ENCODE results near the gene FSHR. TPM values are rescaled to one million over a fixed set of nuclear protein-coding genes. Genes with fewer than 3 reads are reported as not detected.

Gene FSHR
- total and polyA plus RNA-seq, 2 experiments from 2014 or later = not detected

DNA sequence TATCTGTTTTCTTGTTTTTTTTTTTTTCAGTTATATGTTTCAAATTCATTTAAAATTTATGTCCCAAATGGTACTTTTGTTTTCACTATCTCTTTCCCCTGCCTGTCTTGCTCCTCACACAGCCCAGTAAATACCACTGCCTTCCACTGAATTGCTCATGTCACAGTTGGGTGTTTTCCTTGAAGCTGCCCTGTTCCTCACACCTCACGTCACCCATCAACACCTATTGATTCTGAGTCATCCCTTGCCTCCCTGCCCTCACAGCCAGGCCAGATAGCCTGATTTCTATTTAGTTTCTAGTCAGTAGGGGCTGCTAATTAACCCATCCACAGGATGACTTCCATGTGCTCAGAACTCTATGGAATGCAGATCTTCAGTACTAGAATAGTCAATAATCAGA lies 25.3 kb downstream of the FSHR start (continued):
- TF ChIP-seq, protein P1, sequence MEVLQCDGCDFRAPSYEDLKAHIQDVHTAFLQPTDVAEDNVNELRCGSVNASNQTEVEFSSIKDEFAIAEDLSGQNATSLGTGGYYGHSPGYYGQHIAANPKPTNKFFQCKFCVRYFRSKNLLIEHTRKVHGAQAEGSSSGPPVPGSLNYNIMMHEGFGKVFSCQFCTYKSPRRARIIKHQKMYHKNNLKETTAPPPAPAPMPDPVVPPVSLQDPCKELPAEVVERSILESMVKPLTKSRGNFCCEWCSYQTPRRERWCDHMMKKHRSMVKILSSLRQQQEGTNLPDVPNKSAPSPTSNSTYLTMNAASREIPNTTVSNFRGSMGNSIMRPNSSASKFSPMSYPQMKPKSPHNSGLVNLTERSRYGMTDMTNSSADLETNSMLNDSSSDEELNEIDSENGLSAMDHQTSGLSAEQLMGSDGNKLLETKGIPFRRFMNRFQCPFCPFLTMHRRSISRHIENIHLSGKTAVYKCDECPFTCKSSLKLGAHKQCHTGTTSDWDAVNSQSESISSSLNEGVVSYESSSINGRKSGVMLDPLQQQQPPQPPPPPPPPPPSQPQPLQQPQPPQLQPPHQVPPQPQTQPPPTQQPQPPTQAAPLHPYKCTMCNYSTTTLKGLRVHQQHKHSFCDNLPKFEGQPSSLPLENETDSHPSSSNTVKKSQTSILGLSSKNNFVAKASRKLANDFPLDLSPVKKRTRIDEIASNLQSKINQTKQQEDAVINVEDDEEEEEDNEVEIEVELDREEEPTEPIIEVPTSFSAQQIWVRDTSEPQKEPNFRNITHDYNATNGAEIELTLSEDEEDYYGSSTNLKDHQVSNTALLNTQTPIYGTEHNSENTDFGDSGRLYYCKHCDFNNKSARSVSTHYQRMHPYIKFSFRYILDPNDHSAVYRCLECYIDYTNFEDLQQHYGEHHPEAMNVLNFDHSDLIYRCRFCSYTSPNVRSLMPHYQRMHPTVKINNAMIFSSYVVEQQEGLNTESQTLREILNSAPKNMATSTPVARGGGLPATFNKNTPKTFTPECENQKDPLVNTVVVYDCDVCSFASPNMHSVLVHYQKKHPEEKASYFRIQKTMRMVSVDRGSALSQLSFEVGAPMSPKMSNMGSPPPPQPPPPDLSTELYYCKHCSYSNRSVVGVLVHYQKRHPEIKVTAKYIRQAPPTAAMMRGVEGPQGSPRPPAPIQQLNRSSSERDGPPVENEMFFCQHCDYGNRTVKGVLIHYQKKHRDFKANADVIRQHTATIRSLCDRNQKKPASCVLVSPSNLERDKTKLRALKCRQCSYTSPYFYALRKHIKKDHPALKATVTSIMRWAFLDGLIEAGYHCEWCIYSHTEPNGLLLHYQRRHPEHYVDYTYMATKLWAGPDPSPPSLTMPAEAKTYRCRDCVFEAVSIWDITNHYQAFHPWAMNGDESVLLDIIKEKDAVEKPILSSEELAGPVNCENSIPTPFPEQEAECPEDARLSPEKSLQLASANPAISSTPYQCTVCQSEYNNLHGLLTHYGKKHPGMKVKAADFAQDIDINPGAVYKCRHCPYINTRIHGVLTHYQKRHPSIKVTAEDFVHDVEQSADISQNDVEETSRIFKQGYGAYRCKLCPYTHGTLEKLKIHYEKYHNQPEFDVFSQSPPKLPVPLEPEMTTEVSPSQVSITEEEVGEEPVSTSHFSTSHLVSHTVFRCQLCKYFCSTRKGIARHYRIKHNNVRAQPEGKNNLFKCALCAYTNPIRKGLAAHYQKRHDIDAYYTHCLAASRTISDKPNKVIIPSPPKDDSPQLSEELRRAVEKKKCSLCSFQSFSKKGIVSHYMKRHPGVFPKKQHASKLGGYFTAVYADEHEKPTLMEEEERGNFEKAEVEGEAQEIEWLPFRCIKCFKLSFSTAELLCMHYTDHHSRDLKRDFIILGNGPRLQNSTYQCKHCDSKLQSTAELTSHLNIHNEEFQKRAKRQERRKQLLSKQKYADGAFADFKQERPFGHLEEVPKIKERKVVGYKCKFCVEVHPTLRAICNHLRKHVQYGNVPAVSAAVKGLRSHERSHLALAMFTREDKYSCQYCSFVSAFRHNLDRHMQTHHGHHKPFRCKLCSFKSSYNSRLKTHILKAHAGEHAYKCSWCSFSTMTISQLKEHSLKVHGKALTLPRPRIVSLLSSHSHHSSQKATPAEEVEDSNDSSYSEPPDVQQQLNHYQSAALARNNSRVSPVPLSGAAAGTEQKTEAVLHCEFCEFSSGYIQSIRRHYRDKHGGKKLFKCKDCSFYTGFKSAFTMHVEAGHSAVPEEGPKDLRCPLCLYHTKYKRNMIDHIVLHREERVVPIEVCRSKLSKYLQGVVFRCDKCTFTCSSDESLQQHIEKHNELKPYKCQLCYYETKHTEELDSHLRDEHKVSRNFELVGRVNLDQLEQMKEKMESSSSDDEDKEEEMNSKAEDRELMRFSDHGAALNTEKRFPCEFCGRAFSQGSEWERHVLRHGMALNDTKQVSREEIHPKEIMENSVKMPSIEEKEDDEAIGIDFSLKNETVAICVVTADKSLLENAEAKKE (CRISPR knock-in tag; IDR thresholded peaks at IDR 0.05) = no peak
- TF ChIP-seq JUNB (IDR thresholded peaks at IDR 0.05; ENCODE audit: unreplicated experiment) = no peak
- no peak for TF ChIP-seq CREB1 (CRISPR knock-in tag; IDR thresholded peaks at IDR 0.05; ENCODE audit: low read depth)
- no peak for TF ChIP-seq NANOG (IDR thresholded peaks at IDR 0.05; ENCODE audit: borderline replicate concordance)
- no peak for TF ChIP-seq POLR2AphosphoS5 (IDR thresholded peaks at IDR 0.05; ENCODE audit: low read depth)
- no peak for TF ChIP-seq ZNF331 (CRISPR knock-in tag; IDR thresholded peaks at IDR 0.05; ENCODE audit: low read depth)
- TF ChIP-seq STAT1 (IDR thresholded peaks at IDR 0.05; ENCODE audit: unreplicated experiment) = no peak
- no peak for TF ChIP-seq EZH2phosphoT487 (IDR thresholded peaks at IDR 0.05; ENCODE audit: unreplicated experiment)

DNA sequence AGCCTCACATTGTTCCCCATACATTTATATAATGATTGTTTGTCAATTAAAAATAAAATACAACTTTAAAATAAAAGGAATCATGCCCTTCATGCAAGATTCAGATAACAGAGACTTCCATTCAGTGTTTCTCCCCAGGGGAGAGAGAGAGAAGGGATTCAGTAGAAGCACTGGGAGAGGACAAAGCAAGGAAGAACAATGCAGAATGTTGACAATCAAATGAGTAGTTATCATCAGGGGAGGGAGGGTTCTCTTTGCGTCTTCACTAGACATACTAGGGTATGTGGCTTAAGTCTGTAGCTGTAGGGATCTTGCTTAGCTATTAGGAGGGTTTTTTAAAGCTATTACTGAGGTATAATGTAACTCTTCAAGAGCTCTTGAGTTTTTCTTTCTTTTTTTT lies 30.7 kb downstream of the FSHR start:
- H3K9me3 Mint-ChIP-seq = no peaks in the 10 kb centered on the region
- peaks cover 2% of the 10 kb centered on the region for H3K27me3 Mint-ChIP-seq (ENCODE audit: insufficient read depth, low read depth, poor library complexity)
- no peaks in the 10 kb centered on the region for H3K36me3 ChIP-seq (ENCODE audit: insufficient read depth)
- H3K4me2 ChIP-seq = no peak overlapping the region
- H2AFZ ChIP-seq = no peak overlapping the region
- DNase-seq (ENCODE audit: low spot score) = no peak
- no peaks in the 10 kb centered on the region for H3K79me2 ChIP-seq (replicated peaks; ENCODE audit: insufficient read depth)
- H3F3A ChIP-seq (replicated peaks; ENCODE audit: low read depth) = no peaks in the 10 kb centered on the region
- no peak overlapping the region for H3K27ac Mint-ChIP-seq
- H3K9me2 ChIP-seq (ENCODE audit: insufficient read depth) = peaks cover 3% of the 10 kb centered on the region; the same call in 1 of the 2 replicates
- H3K27me3 ChIP-seq (ENCODE audit: insufficient read depth) = no peaks in the 10 kb centered on the region
- H3K4me1 Mint-ChIP-seq = no peaks in the 10 kb centered on the region
- ATAC-seq = peak; percentile 75
- no peaks in the 10 kb centered on the region for H3K4me1 ChIP-seq (ENCODE audit: insufficient read depth)
- no peak overlapping the region for H3K4me3 ChIP-seq
- H3K27ac ChIP-seq (ENCODE audit: low read depth) = no peak overlapping the region
- no peaks in the 10 kb centered on the region for H3K36me3 Mint-ChIP-seq (ENCODE audit: low read depth)
- H3K4me3 Mint-ChIP-seq = no peak overlapping the region
- H4K20me1 ChIP-seq (replicated peaks; ENCODE audit: insufficient read depth) = no peaks in the 10 kb centered on the region
- TF ChIP-seq ZNF114 (CRISPR knock-in tag; IDR thresholded peaks at IDR 0.05) (no peak), ZNF331 (CRISPR knock-in tag; IDR thresholded peaks at IDR 0.05; ENCODE audit: low read depth) (no peak), JUNB (IDR thresholded peaks at IDR 0.05; ENCODE audit: unreplicated experiment) (no peak), EZH2phosphoT487 (IDR thresholded peaks at IDR 0.05; ENCODE audit: unreplicated experiment) (no peak)
- TF ChIP-seq, protein P2, sequence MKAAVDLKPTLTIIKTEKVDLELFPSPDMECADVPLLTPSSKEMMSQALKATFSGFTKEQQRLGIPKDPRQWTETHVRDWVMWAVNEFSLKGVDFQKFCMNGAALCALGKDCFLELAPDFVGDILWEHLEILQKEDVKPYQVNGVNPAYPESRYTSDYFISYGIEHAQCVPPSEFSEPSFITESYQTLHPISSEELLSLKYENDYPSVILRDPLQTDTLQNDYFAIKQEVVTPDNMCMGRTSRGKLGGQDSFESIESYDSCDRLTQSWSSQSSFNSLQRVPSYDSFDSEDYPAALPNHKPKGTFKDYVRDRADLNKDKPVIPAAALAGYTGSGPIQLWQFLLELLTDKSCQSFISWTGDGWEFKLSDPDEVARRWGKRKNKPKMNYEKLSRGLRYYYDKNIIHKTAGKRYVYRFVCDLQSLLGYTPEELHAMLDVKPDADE (IDR thresholded peaks at IDR 0.05) = no peak
- TF ChIP-seq, protein P1 (CRISPR knock-in tag; IDR thresholded peaks at IDR 0.05) = no peak
